Retinal pigment epithelial cell (primary cell): ENCODE data around the gene PRM2.

ENCODE experiments used
- DNase-seq: peaks from one replicate; pipeline ENCODE4 v3.0.0-alpha.2; 2010; ENCODE audit warnings: low read depth
- H3K4me3 ChIP-seq: 2 replicates; pipeline ENCODE4 v1.5.1; 2011; ENCODE audit warnings: mild to moderate bottlenecking, low read length, control low read depth, moderate library complexity
- TF ChIP-seq, protein P1 (sequence below): conservative IDR thresholded peaks from 2 replicates; pipeline ENCODE4 v1.5.1; 2011; ENCODE audit warnings: low read depth, low read length, control low read depth, inconsistent platforms

PRM2 gene

DNA sequence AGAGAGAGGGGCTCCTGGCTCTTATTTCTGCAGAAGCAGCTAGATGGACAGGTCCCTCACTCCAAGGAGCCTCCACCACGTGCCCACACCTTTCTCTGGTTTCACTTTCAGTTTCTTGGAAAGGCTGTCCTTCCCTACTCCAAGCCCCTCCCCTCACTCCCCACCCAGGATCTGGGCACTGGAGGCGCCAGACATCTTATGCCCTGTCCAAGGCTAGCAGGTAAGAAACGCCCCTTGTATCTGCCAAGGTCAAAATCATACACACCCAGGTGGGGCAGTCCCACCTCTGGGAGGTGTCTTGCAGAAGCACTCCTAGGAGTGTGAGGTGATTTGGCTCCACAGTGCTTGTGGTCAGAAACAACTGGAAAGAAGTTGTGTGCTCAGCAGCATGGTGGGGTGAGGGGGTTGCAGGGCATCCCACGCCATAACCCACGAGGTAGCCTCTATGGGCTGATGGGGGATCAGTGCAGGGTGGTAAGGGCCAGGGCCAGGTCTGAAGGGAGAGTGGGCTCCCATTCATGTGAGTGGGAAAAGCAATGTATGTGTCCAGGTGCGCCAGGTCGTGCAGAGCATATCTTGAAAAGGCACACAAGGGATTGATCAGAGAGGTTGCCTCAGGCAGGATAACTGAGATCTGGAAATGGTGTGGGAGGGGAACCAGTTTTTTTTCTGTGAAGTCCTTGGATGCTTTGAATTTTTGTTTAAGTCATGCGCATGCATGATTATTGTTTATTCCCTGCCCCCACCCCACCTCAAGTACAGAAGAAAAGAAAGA is 36.6 kb upstream of the PRM2 start:
- TF ChIP-seq, protein P1, sequence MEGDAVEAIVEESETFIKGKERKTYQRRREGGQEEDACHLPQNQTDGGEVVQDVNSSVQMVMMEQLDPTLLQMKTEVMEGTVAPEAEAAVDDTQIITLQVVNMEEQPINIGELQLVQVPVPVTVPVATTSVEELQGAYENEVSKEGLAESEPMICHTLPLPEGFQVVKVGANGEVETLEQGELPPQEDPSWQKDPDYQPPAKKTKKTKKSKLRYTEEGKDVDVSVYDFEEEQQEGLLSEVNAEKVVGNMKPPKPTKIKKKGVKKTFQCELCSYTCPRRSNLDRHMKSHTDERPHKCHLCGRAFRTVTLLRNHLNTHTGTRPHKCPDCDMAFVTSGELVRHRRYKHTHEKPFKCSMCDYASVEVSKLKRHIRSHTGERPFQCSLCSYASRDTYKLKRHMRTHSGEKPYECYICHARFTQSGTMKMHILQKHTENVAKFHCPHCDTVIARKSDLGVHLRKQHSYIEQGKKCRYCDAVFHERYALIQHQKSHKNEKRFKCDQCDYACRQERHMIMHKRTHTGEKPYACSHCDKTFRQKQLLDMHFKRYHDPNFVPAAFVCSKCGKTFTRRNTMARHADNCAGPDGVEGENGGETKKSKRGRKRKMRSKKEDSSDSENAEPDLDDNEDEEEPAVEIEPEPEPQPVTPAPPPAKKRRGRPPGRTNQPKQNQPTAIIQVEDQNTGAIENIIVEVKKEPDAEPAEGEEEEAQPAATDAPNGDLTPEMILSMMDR, result no peak
- no peak overlapping the region for H3K4me3 ChIP-seq
- DNase-seq, result no peak

DNA sequence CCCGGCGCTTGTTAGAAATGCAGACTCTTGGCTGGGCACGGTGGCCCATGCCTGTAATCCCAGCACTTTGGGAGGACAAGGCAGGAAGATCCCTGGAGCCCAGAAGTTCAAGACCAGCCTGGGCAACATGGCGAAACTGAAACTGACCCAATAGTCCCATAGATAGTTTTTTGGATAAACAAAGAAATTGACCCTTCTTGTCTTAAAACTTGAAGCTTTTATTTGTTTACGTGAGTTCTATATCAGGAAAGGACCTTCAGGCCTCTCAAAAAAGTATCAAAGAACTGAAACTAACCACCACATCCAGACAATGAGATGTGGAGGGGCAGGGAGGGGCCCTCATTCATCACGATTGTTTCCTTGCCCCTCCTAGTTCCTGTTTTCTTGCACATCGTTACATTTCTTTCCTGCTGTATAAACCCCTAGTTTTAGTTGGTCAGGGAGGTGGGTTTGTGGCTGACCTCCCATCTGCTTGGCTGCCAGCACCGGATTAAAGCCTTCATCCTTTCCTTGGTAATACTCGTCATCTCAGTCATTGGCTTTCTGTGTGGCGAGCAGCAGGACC is 34.8 kb upstream of the PRM2 start:
- no peak for DNase-seq
- TF ChIP-seq, protein P1, result no peak
- no peak overlapping the region for H3K4me3 ChIP-seq

DNA sequence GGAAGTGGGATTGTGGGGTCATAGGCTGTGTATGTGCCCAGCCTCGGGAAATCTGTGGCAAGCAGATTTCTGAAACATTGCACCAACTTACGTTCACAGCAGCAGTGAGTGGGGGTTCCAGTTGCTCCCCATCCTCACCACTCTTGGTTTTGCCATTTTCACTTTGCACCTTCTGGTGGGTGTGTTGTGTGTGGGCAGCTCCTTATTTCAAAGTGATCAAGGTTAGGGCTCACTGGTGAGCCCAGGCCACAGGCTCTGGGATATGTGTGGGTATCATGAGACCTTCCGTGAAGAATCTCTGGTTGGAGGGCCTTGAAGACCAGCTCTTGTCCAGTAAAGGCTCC is 34.3 kb upstream of the PRM2 start:
- TF ChIP-seq, protein P1, result no peak
- DNase-seq, result no peak
- H3K4me3 ChIP-seq, result no peak overlapping the region

DNA sequence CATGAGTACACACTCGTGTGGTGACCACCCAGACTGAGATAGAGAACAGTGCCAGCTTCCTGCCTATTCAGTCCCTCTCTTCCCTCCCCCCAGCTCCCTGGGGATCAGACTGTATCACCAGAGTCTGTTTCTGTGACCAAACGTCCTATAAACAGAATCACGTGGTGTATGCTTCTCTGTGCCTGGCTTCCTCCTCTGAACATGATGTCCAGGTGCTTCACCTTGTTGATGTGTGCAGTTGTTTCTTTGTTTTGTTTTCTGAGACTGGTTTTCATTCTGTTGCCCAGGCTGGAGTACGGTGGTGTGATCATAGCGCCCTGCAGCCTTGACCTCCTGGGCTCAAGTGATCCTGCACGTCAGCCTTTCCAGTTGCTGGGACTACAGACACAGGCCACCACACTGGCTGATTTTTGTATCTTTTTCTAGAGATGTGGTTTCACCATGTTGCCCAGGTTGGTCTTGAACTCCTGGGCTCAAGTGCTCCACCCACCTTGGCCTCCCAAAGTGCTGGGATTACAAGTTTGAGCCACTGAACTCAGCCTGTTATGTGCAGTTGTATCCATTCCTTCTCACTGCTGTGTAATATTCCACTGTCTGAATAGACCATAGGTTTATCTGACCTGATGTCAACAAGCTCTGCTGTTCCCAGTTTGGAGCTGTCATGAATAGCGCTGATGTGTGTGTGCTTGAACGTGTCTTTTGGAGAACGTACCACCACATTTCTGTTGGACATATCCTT is 33.8 kb upstream of the PRM2 start:
- DNase-seq, result no peak
- H3K4me3 ChIP-seq, result no peak overlapping the region
- TF ChIP-seq, protein P1, result no peak

DNA sequence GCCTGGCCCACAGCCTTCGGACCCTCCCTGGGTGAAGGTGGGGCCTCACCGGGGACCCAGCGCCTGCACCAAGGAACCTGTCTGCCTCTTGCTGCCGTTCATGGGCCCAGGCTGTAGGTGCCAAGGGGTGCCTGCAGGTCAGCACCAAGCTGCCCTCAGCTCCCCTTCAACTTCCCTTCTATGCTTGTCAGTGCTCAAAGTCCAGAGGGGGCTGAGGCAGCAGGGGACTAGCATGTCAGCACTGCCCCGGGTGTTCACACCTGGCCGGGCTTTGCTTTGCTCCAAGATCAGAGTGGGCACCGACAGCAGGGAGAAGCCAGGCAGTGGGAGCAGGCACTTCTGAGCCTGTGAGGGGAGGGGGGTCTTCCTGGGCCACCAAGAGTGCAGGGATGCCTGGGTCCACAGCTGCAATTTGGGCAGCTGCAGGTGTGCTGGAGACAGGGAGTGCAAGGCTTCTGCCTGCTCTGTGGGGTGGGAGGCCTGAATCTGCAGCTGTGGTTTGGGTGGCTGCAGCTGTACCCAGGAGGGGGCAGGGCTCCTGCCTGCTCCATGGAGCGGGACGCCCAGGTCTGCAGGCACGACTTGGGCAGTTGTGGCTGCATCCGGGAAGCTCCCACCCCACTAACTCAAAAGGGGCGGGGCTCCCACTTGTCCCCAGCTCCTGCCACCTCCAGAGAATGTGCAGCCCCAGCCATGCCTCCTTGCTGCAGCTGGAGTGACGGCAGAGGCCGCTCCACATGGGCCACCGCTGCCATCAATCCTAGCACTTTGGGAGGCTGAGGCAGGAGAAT is 32.4 kb upstream of the PRM2 start:
- TF ChIP-seq, protein P1, result no peak
- DNase-seq, result no peak
- no peak overlapping the region for H3K4me3 ChIP-seq

DNA sequence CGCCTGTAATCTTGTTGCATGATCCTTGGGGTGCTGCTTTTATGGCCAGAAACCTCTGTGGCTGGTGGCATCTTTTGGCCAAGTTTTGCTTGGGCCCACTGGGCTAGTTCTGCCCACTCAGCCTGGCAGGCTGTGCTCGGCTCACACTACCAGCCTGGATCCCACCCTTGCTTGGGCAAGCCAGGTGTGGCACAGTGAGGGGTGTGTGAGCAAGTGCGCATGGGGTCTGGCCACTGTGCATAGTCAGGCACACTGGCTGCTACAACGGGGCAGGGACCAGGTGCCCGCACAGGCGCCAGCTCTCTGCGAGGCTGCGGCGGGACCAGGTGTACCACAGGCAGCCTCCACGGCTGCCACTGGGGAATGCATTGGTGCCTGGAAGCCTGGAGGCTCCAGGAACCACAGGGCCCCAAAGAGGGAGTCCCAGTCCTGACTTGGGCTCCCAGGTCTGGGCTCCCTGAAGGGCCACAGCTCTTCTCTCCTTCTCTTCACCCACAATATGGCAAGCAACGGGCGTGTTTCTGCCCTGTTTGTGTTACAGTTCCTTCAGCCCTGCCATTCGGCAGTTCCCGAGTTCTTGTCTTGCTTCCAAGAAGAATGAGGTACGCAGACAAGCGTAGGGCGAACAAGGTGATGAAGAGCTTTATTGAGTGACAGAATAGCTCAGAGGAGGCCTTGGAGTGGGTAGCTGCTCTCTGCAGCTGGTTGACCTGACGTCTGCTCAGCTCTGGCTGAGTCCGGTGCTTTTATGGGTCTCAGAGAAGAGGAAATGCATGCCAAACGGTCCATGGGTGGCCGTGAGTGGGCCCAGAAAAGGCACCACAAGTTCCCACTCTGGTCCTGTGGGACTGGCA is 31.6 kb upstream of the PRM2 start:
- no peak for DNase-seq
- TF ChIP-seq, protein P1, result no peak
- no peak overlapping the region for H3K4me3 ChIP-seq
